Activated B cell treated with CpG ODN at 0.5 μM for 24 hours (primary cell): ENCODE results near the gene TMEM255A. TPM values are rescaled to one million over a fixed set of nuclear protein-coding genes. Genes with fewer than 3 reads are reported as not detected.

ENCODE experiments used
- ATAC-seq: fragments of 200-7000 bp; cut with Tn5 transposase; one replicate; pipeline ENCODE4 v1.10.0; 2021; ENCODE audit warnings: low read depth, mild to moderate bottlenecking, moderate library complexity
- CTCF ChIA-PET: fragments of 350-600 bp; sonication (Branson Sonifier 250); formaldehyde crosslinking; loops from one replicate; lab custom pipeline; 2021; ENCODE audit warnings: antibody characterized with exemption; lab: Charles Lee
- POLR2A ChIA-PET: fragments of 350-600 bp; sonication (Branson Sonifier 250); formaldehyde crosslinking; loops from one replicate; lab custom pipeline; 2021; ENCODE audit warnings: antibody characterized with exemption; lab: Charles Lee
- DNase-seq: peaks from one replicate; pipeline ENCODE4 v3.0.0; 2022
- H3K27ac Mint-ChIP-seq: one replicate; pipeline ENCODE4 v1.8.0; 2020; ENCODE audit warnings: mixed read lengths
- H3K27me3 Mint-ChIP-seq: one replicate; pipeline ENCODE4 v1.8.0; 2021; ENCODE audit warnings: mixed read lengths
- H3K36me3 Mint-ChIP-seq: one replicate; pipeline ENCODE4 v1.8.0; 2021; ENCODE audit warnings: low read depth, mixed read lengths
- H3K4me1 Mint-ChIP-seq: one replicate; pipeline ENCODE4 v1.8.0; 2021; ENCODE audit warnings: mixed read lengths
- H3K4me3 Mint-ChIP-seq: one replicate; pipeline ENCODE4 v1.8.0; 2020; ENCODE audit warnings: mild to moderate bottlenecking, mixed read lengths
- H3K9me3 Mint-ChIP-seq: one replicate; pipeline ENCODE4 v1.8.0; 2020; ENCODE audit warnings: mixed read lengths
- CTCF ChIP-seq: fragments of 200-600 bp; IDR thresholded peaks from one replicate; pipeline ENCODE4 v1.8.0; 2022; ENCODE audit warnings: antibody characterized with exemption, mild to moderate bottlenecking
- intact Hi-C: fragments of 100-400 bp; cut with micrococcal nuclease; formaldehyde crosslinking; loops from one replicate; pipeline ENCODE4 v1.15.1; 2024
- total RNA-seq: library from RNA; stranded (reverse); gene quantifications from 2 replicates; pipeline ENCODE4 v1.2.3, GENCODE V29; 2022

TMEM255A gene
- total RNA-seq, 1 donor from 2014 or later = 0.18 TPM

GRCh38 chrX:120287513-120288112, 23.6 kb downstream of the TMEM255A start:
- CTCF ChIA-PET = interaction anchor here (1.3 to 1.5 kb wide), 2 partner anchors 22 to 74 kb away, joined by 3 read pairs; no protein-coding TSS in a partner anchor
- Mint-ChIP-seq H3K9me3 (no peaks in the 10 kb centered on the region), H3K4me3 (no peak overlapping the region), H3K4me1 (peaks cover 15% of the 10 kb centered on the region), H3K27ac (peak overlapping the region; percentile 50), H3K27me3 (no peaks in the 10 kb centered on the region), H3K36me3 (no peaks in the 10 kb centered on the region)
- POLR2A ChIA-PET = interaction anchor here (1.0 kb wide), 2 partner anchors 14 to 16 kb away, joined by 3 read pairs; no protein-coding TSS in a partner anchor
- ATAC-seq = peak; percentile 71
- intact Hi-C loops = loop anchor here (2.0 kb wide), 1 partner anchor 15 kb away; no protein-coding TSS in a partner anchor
- no peak for TF ChIP-seq CTCF
- no peak for DNase-seq

- no peak for TF ChIP-seq CTCF
- peak overlapping the region; percentile 50 for H3K27ac Mint-ChIP-seq
- ATAC-seq (peak; percentile 52), DNase-seq (no peak)
- intact Hi-C loops = loop anchor here (2.0 kb wide), 1 partner anchor 16 kb away; no protein-coding TSS in a partner anchor
- H3K4me1 Mint-ChIP-seq = peaks cover 15% of the 10 kb centered on the region
- H3K9me3 Mint-ChIP-seq = no peaks in the 10 kb centered on the region
- no peaks in the 10 kb centered on the region for H3K27me3 Mint-ChIP-seq
- ChIA-PET POLR2A (interaction anchor here (1.0 kb wide), 2 partner anchors 15 to 17 kb away, joined by 3 read pairs; no protein-coding TSS in a partner anchor), CTCF (interaction anchor here (1.3 to 1.5 kb wide), 2 partner anchors 22 to 74 kb away, joined by 3 read pairs; no protein-coding TSS in a partner anchor)
- no peaks in the 10 kb centered on the region for H3K36me3 Mint-ChIP-seq
- no peak overlapping the region for H3K4me3 Mint-ChIP-seq
Observed at GRCh38 chrX:120286733-120287512, 24.3 kb downstream of the TMEM255A start.

- CTCF ChIA-PET = no interaction called here
- Mint-ChIP-seq H3K4me3 (no peak overlapping the region), H3K4me1 (peaks cover 12% of the 10 kb centered on the region), H3K27ac (no peak overlapping the region), H3K27me3 (no peaks in the 10 kb centered on the region), H3K36me3 (no peaks in the 10 kb centered on the region), H3K9me3 (no peaks in the 10 kb centered on the region)
- POLR2A ChIA-PET = no interaction called here
- intact Hi-C loops = no loop called here
- ATAC-seq (no peak), DNase-seq (no peak)
- no peak for TF ChIP-seq CTCF
Observed at GRCh38 chrX:120282697-120283096, 28.6 kb downstream of the TMEM255A start.

DNA sequence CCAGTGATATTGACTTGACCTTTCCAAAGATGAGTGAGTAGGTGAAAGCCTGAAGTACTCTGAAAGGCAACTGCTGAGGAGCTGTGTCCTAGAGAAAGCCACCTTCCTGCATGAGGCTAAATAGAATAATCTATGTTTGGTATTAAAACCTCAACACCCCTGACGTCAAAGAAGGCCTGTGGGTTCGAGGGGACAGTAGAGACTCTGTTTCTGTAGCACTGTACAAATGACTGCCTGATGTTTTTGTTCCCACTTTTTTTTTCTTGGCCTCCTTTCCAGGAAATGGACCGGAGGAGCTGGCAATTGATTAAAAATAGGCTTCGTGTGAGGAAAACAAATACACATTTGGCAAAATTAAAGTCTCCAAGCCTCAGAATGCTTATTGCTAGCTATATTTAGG, 29.5 kb downstream of the TMEM255A start:
- no peaks in the 10 kb centered on the region for H3K9me3 Mint-ChIP-seq
- TF ChIP-seq CTCF = no peak
- DNase-seq (no peak), ATAC-seq (no peak)
- ChIA-PET CTCF (no interaction called here), POLR2A (no interaction called here)
- no peak overlapping the region for H3K4me3 Mint-ChIP-seq
- H3K4me1 Mint-ChIP-seq = peaks cover 3% of the 10 kb centered on the region
- H3K27ac Mint-ChIP-seq = no peak overlapping the region
- intact Hi-C loops = no loop called here
- no peaks in the 10 kb centered on the region for H3K36me3 Mint-ChIP-seq
- H3K27me3 Mint-ChIP-seq = no peaks in the 10 kb centered on the region

GRCh38 chrX:120281021-120281624, 30.1 kb downstream of the TMEM255A start:
- no peak for TF ChIP-seq CTCF
- ATAC-seq = no peak
- no peak for DNase-seq
- no peak overlapping the region for H3K27ac Mint-ChIP-seq
- ChIA-PET CTCF (no interaction called here), POLR2A (no interaction called here)
- H3K4me1 Mint-ChIP-seq = no peaks in the 10 kb centered on the region
- H3K9me3 Mint-ChIP-seq = no peaks in the 10 kb centered on the region
- intact Hi-C loops = no loop called here
- no peaks in the 10 kb centered on the region for H3K36me3 Mint-ChIP-seq
- no peaks in the 10 kb centered on the region for H3K27me3 Mint-ChIP-seq
- no peak overlapping the region for H3K4me3 Mint-ChIP-seq
